Stimulated activated CD8-positive, alpha-beta memory T cell treated with anti-CD3 and anti-CD28 coated beads, Interleukin-4, amount 100 ng/mL, for 1 hour (primary cell): ENCODE results near the gene RNF5.

Experiments
- DNase-seq, 2 donors: peaks; one replicate each; pipeline ENCODE4 v3.0.0-alpha.2; 2020; ENCODE audit warnings: low read depth in 2 of 2, low spot score in 1 of 2

RNF5 gene

GRCh38 chr6:32151863-32152768 is 26.1 kb upstream of the RNF5 start, which contains the start of gene PRRT1:
Gene PRRT1, minus strand, starts transcription at chr6:32151939. Its CDS starts 112 bp downstream, at chr6:32151827.
- DNase-seq = no peak

- DNase-seq = no peak
These were observed 25.2 kb upstream of the RNF5 start for GRCh38 chr6:32152769-32153563.

GRCh38 chr6:32153564-32154513 is 24.4 kb upstream of the RNF5 start, which contains the start of gene PPT2:
Gene PPT2, plus strand, starts transcription at chr6:32154141. Its CDS starts 454 bp downstream, at chr6:32154595.
- peak; percentile 39 to 69 for DNase-seq

GRCh38 chr6:32154514-32155161 is 23.6 kb upstream of the RNF5 start:
- DNase-seq = peak in 1 of 2 donors; percentile 48

- no peak for DNase-seq
These were observed 21.3 kb upstream of the RNF5 start for GRCh38 chr6:32156891-32157290.

- DNase-seq = no peak
These were observed 20.2 kb upstream of the RNF5 start for GRCh38 chr6:32158052-32158451.

- DNase-seq = no peak
These were observed 14.5 kb upstream of the RNF5 start for GRCh38 chr6:32163559-32164258.

GRCh38 chr6:32164295-32164694 is 13.9 kb upstream of the RNF5 start, which contains the start of gene EGFL8:
Gene EGFL8, plus strand, starts transcription at chr6:32164595. Its CDS starts 1,571 bp downstream, at chr6:32166166.
- DNase-seq = no peak

- no peak for DNase-seq
These were observed 11.7 kb upstream of the RNF5 start for GRCh38 chr6:32166411-32167061.

GRCh38 chr6:32167154-32167760 is 10.9 kb upstream of the RNF5 start:
- DNase-seq = no peak

GRCh38 chr6:32167761-32168262 is 10.4 kb upstream of the RNF5 start:
- DNase-seq = no peak

GRCh38 chr6:32168350-32168749 is 9.9 kb upstream of the RNF5 start:
- no peak for DNase-seq

- DNase-seq = no peak
These were observed 9.2 kb upstream of the RNF5 start for GRCh38 chr6:32168807-32169591.

- DNase-seq = no peak
These were observed 7.9 kb upstream of the RNF5 start for GRCh38 chr6:32170294-32170693.

- no peak for DNase-seq
These were observed 7.0 kb upstream of the RNF5 start for GRCh38 chr6:32171234-32171633.

GRCh38 chr6:32173051-32173727 is 5.0 kb upstream of the RNF5 start:
- no peak for DNase-seq

- DNase-seq = no peak
These were observed 3.8 kb upstream of the RNF5 start for GRCh38 chr6:32174416-32174815.
